HFFc6 (cell line): ENCODE measurements around the gene ZNF100. TPM values are rescaled to one million over a fixed set of nuclear protein-coding genes. Genes with fewer than 3 reads are reported as not detected.
"Not testable (repeated sequence)": the region's sequence is repeated elsewhere in the genome, so short reads cannot be mapped to it uniquely, and the experiment has no call there.

Experiments
- DNase-seq: peaks from one replicate; pipeline ENCODE4 v3.0.0-alpha.2; 2018
- H3K27ac Mint-ChIP-seq: 2 replicates; pipeline ENCODE4 v1.8.0; 2020; ENCODE audit warnings: mild to moderate bottlenecking, mixed read lengths
- H3K27me3 Mint-ChIP-seq: 2 replicates; pipeline ENCODE4 v1.8.0; 2021; ENCODE audit warnings: mild to moderate bottlenecking, moderate library complexity, mixed read lengths; ENCODE audit not compliant: insufficient read depth
- H3K36me3 Mint-ChIP-seq: 2 replicates; pipeline ENCODE4 v1.8.0; 2021; ENCODE audit warnings: low read depth, mixed read lengths
- H3K4me1 Mint-ChIP-seq: 2 replicates; pipeline ENCODE4 v1.8.0; 2020; ENCODE audit warnings: low read depth, mixed read lengths
- H3K4me3 Mint-ChIP-seq: 2 replicates; pipeline ENCODE4 v1.8.0; 2020; ENCODE audit warnings: mild to moderate bottlenecking, moderate library complexity, mixed read lengths
- H3K9me3 Mint-ChIP-seq: 2 replicates; pipeline ENCODE4 v1.8.0; 2020; ENCODE audit warnings: mild to moderate bottlenecking, mixed read lengths
- total RNA-seq, 6 experiments: library from RNA; stranded (reverse); fragmentation: NEBNext Ultra II Directional; extraction: Animal tissue kit (Norgen Biotek cat#: 25700); gene quantifications; 2 replicates in 1 of 6; 3 replicates in 5 of 6; pipeline ENCODE4 v1.2.3, GENCODE V29; 2021
- TF ChIP-seq, protein P1 (sequence below): fragments of 200-600 bp; sonication (generic); IDR thresholded peaks from 2 replicates; pipeline ENCODE4 v1.5.0; 2021; ENCODE audit warnings: antibody characterized with exemption, mild to moderate bottlenecking

ZNF100 gene
- total RNA-seq, 6 experiments from 2014 or later, result 2.8 to 6.2 (median 5.3) TPM

DNA sequence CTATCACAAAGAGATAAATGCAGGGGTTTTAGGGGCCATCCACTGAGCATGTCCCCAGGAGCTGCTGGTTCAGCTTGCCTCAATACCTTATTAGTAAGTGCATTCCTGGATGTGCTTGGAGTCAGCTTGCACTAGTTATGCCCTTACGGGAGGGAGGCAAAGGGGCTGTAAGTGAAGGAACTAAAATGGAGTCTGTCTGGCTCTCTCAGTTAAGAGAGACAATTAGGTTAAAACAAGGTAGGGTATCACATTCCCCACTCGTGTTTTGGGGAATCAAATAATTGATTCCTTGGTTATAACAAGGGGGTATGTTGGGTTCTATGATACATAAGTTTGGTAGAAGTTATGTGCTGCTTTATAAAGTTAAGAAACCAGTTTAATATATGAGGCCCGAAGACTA, 78.9 kb downstream of the ZNF100 start:
- H3K27ac Mint-ChIP-seq, result no peak overlapping the region
- H3K4me1 Mint-ChIP-seq, result no peaks in the 10 kb centered on the region
- H3K36me3 Mint-ChIP-seq, result no peaks in the 10 kb centered on the region
- TF ChIP-seq, protein P1, sequence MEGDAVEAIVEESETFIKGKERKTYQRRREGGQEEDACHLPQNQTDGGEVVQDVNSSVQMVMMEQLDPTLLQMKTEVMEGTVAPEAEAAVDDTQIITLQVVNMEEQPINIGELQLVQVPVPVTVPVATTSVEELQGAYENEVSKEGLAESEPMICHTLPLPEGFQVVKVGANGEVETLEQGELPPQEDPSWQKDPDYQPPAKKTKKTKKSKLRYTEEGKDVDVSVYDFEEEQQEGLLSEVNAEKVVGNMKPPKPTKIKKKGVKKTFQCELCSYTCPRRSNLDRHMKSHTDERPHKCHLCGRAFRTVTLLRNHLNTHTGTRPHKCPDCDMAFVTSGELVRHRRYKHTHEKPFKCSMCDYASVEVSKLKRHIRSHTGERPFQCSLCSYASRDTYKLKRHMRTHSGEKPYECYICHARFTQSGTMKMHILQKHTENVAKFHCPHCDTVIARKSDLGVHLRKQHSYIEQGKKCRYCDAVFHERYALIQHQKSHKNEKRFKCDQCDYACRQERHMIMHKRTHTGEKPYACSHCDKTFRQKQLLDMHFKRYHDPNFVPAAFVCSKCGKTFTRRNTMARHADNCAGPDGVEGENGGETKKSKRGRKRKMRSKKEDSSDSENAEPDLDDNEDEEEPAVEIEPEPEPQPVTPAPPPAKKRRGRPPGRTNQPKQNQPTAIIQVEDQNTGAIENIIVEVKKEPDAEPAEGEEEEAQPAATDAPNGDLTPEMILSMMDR, result no peak
- H3K9me3 Mint-ChIP-seq, result peaks cover 54% of the 10 kb centered on the region
- DNase-seq, result no peak
- no peak overlapping the region for H3K4me3 Mint-ChIP-seq
- no peaks in the 10 kb centered on the region; the same call in 1 of the 2 replicates for H3K27me3 Mint-ChIP-seq

DNA sequence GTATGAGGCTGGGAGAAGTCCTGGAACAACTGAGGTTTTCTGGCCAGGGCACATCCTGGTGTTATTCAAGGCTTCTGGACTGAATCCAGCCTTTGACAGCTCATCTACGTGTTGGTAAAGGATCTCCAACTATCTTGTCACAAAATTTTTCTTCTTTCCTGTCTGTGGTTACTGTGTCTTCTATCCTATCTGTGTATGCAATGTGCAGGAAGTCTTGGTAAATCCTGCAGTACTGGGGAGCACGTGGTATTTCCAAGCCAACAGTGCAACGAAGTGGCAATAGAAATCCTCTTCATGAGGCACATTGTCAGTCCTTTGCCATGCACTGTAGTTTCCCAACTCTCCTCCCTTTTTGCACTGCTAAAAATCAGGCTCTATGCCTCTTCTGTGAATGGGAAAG, 86.7 kb downstream of the ZNF100 start:
- no peak for DNase-seq
- Mint-ChIP-seq H3K9me3 (peaks cover 45% of the 10 kb centered on the region), H3K4me1 (no peaks in the 10 kb centered on the region), H3K27me3 (no peaks in the 10 kb centered on the region; the same call in 1 of the 2 replicates), H3K27ac (no peak overlapping the region), H3K36me3 (0 out of 2 replicates have a peak, but pooled peaks cover 4% of the 10 kb centered on the region), H3K4me3 (no peak overlapping the region)
- TF ChIP-seq, protein P1, result no peak

DNA sequence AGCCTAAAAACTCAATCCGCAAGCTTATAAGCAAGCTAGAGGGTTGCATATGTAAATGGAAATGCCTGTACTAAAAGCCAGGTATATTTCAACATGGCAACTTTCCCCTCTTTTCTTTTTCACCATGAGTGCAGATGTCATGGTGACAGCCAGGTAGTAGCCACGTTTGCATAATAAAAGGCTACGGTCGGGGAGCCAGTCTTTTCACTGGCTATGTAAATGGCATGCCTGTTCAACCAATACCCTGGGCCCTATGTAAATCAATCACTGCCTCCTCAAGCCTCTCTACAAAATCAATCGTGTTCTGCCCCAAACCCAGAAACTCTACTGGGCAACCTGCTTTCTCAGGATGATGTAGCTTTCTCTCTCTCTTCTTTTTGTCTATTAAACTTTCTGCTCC, 87.4 kb downstream of the ZNF100 start:
- TF ChIP-seq, protein P1, result no peak
- no peaks in the 10 kb centered on the region; the same call in 1 of the 2 replicates for H3K27me3 Mint-ChIP-seq
- no peaks in the 10 kb centered on the region for H3K4me1 Mint-ChIP-seq
- H3K36me3 Mint-ChIP-seq, result 0 out of 2 replicates have a peak, but pooled peaks cover 4% of the 10 kb centered on the region
- no peak for DNase-seq
- no peak overlapping the region for H3K4me3 Mint-ChIP-seq
- H3K27ac Mint-ChIP-seq, result no peak overlapping the region
- peaks cover 45% of the 10 kb centered on the region for H3K9me3 Mint-ChIP-seq

- no peak overlapping the region for H3K27ac Mint-ChIP-seq
- peaks cover 4% of the 10 kb centered on the region; the same call in 1 of the 2 replicates for H3K36me3 Mint-ChIP-seq
- H3K27me3 Mint-ChIP-seq, result no peaks in the 10 kb centered on the region
- H3K4me3 Mint-ChIP-seq, result no peak overlapping the region
- TF ChIP-seq, protein P1, result no peak
- no peak for DNase-seq
- H3K9me3 Mint-ChIP-seq, result peaks cover 36% of the 10 kb centered on the region
- no peaks in the 10 kb centered on the region for H3K4me1 Mint-ChIP-seq
These were observed 89.5 kb downstream of the ZNF100 start for GRCh38 chr19:21677696-21678418.

DNA sequence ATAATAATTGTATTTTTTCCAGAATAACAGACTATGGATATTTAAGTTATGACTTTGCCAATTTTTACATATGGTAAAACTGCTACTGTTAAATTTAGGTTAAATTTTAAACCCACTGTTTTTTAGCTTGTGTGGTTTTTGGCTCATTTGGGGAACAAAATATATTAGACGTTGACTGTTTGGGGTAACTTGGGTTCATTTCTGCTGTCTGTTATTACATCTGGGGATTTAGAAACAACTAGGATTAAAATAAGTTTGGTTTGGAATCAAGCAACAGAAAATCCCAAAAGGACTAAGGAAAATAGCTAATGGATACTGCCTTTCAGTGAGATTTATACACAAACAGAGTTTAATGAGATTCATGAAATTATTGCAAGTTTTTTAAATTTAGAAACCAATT, 92.9 kb downstream of the ZNF100 start:
- TF ChIP-seq, protein P1, result no peak
- Mint-ChIP-seq H3K4me3 (no peak overlapping the region), H3K4me1 (no peaks in the 10 kb centered on the region), H3K9me3 (peaks cover 36% of the 10 kb centered on the region), H3K27me3 (no peaks in the 10 kb centered on the region; the same call in 1 of the 2 replicates), H3K27ac (no peak overlapping the region), H3K36me3 (no peaks in the 10 kb centered on the region; the same call in 1 of the 2 replicates)
- no peak for DNase-seq

DNA sequence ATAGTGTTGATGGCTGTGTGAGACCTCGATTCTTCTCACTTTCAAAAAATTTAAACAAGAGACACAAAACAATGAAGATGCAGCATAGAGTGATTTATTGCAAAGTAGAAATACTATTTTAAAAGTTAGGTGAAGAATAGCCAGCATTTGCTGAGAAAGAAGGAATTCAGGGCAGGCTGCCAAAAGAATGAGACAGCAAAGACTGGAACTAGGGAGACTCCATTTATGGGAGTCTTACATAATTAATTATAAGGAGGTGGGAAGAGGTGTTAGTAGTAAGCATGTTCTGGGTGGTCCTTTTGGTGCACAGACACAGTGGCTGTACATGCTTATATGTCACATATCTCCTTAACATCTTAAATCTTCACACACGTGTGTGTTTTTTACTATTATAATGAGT, 93.9 kb downstream of the ZNF100 start:
- H3K27ac Mint-ChIP-seq, H3K4me1 Mint-ChIP-seq, H3K27me3 Mint-ChIP-seq, H3K36me3 Mint-ChIP-seq, H3K4me3 Mint-ChIP-seq, DNase-seq: not testable (repeated sequence)
- H3K9me3 Mint-ChIP-seq, result peaks cover 30% of the 10 kb centered on the region
